NCI-H774 (cell line): ENCODE results near the gene BCAS3.
"Not testable (repeated sequence)": the region's sequence is repeated elsewhere in the genome, so short reads cannot be mapped to it uniquely, and the experiment has no call there.

Experiments used
- DNase-seq: peaks from one replicate; lab custom pipeline; 2025; lab: John Stamatoyannopoulos, UW

Gene BCAS3

DNA sequence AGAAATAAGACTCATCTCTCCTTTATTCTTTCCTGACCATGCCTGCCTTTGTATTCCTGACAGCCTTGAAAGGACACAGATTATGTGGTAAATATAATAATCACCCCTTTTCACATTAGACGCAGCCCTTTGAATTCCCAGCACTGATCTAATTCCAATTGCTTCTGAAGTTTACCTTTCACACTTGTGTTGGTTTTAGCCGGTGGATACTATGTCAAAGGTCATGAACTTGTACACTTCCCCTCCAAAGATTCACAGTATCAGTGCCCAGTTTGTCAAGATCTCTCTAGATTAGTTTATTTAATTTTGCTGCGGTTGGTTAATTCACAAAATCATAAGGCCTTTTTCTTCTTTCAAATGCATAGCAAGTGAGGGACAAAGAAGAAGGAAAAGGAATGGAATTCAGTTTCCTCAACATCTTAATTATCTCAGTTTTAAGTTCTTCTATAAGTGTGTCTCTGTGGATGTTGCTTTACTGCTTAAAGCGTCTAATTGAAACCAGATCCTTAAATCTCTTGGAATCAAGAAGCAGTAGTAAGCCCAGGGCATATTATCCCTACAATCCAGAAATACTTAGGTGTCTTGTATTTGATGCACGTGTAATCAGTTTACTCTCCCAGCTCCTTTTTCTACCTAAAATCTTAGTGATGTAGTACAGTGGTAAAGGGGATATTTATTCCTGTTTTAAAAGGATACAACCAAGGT lies 547.7 kb downstream of the BCAS3 start:
- no peak for DNase-seq

DNA sequence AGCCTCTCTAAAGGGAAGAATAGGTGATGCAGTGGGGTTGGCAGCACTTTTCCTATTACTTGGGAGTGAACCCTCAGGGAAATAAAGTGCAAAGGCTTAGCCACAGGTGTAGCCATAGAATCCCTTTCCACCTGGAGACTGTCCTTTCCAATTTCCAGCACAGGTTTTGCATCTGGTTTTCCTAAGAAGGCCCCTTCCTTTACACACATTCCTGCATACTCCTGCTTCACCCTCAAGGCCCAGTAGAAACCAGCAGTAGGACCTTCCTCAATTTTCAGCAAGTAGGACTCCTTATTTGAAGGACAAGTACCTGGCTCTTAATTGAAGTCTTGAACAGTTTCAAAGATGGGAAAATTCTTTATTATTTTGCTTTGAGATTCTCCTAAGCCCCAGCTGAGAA lies 550.2 kb downstream of the BCAS3 start:
- DNase-seq, result no peak

DNA sequence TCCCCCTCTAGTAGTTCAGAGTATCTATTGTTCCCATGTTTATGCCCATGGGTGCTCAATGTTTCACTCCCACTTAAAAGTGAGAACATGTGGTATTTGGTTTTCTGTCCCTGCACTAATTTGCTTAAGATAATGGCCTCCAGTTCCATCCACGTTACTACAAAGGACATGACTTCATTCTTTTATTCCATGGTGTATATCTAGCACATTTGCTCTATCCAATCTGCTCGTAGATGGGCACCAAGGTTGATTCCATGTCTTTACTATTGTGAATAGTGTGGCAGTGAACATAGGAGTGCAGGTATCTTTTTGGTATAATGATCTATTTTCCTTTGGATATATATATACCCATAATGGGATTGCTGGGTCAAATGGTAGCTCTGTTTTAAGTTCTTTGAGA lies 552.8 kb downstream of the BCAS3 start:
- DNase-seq, result no peak

DNA sequence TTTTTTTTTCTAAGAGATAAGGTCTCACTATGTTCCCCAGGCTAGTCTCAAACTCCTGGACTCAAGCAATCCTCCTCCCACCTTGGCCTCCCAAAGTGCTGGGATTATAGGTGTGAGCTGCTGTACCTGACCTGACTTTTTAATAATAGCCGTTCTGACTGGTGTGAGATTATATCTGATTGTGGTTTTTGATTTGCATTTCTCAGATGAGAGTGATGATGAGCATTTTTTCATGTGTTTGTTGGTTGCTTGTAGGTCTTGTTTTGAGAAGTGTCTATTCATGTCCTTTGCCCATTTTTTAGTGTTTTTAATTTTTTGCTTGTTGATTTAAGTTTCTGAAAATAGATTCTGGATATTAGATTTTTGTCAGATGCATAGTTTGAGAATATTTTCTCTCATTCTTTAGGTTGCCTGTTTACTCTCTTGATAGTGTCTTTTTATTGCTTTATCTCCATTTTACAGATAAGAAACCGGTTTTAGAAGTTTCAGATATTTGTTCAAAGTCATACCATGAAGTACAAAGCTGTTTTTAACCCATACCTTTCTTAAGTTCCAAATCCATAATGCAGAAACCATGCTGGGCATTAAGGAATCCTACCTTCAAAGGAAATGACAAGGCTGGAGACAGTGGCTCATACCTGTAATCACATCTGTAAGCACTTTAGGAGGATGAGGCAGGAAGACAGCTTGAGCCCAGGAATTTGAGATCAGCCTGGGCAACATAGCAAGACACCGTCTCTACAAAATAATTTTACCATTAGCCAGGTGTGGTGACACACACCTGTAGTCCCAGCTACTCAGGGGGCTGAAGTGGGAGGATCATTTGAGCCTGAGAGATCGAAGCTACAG lies 553.5 kb downstream of the BCAS3 start:
- DNase-seq, result no peak

DNA sequence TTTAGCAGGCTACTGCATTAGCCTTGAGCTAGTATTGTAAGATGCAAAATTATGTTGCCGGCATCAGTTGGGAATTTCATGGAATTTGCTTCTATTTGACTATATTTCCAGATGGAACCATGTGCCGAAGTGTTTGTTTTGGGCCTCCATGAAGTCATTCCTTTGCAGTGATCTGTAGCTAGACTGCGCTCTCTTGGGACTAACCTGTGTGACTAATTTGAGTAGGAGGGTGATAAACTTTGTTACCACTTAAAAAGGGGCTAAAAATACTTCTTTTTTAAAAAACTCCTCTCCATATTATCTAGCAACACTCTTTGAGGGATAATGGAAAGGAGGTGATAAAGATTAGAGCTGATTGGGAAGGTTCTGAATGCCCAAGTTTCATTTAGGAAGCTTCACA lies 555.2 kb downstream of the BCAS3 start:
- DNase-seq, result no peak

DNA sequence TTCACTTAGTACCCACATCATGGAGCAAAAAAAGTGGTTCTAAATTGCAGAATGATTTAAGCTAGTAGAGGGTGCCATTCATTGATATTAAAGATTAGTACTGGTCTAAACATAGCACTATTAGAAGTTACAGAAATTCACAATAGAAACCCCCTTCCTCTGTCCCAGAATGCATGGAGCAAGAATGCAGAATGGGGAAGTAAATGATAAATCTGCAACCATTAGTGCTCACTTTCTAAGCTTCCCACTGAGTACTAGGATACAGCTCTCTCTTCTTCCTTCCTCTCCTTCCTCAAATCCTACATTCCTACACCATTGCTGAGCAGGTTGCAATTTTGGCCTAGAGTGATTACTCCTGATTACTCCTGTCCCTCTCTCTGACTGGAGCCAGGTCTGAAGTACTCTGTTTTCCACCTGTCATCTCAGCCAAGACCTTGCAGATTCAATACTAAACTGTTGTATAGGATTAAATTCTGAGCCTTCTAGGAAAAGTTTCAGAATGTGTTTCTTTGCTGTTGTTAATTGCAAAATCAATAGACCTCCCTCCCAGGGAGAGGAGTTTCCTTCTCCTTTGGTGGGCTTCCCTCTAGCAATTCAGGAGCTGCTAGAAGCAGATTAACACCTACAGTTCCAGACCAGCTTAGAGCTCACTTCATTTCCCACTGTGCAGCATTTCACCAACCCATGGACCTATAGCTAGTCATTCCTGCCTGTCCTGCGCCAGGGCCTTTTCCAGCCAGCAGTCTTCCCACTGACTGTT lies 556.5 kb downstream of the BCAS3 start:
- no peak for DNase-seq

DNA sequence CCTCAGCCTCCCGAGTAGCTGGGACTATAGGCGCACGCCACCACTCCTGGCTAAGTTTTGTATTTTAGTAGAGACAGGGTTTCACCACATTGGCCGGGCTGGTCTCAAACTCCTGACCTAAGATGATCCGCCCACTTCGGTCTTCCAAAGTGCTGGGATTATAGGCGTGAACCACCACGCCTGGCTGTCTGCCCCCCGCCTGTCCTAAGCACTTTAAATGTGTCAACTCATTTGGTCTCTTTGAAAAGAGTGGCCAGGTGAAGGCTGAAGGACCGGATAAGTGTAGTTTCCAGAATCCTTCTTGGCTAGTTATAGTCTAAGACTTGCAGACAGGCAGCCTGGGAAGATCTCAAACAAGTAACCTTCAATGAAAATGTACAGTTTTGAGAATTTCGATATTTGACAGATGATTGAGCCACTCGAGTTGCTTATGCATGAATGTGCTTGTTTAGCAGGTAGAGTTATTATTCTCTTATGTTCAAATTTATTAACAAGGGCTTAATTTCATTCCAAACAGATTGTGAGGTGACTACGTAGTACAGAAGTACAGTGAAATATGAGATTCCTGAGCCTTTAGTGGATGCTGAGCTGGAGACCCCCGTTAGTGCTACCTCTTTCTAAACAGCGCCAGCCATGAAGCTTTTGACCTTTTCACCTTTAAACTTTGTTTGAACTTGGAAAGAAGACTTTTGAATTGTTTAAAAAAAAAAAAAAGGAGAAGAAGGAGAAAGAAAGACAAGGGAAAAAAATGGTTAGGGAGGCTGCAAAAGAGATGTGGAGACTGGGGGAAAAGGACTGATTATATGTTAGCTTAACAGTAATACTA lies 557.6 kb downstream of the BCAS3 start:
- no peak for DNase-seq

DNA sequence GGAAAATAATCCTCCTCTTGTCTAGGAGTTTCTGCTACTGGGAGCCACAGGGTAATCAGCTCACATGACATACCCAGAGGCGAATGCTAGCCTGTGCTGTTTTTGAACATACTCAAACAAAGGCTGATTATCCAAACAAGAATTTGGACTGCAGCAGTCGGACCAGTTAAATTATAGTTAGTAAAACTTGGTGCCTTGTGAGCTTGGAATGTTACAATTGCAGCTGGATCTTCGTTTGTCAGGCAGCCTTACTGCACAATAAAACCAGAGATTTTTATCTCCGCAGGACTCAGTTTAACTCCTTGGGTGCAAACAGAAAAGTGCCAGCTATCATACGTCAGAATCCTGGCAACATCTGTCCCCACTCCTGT lies 558.2 kb downstream of the BCAS3 start:
- DNase-seq, result no peak

DNA sequence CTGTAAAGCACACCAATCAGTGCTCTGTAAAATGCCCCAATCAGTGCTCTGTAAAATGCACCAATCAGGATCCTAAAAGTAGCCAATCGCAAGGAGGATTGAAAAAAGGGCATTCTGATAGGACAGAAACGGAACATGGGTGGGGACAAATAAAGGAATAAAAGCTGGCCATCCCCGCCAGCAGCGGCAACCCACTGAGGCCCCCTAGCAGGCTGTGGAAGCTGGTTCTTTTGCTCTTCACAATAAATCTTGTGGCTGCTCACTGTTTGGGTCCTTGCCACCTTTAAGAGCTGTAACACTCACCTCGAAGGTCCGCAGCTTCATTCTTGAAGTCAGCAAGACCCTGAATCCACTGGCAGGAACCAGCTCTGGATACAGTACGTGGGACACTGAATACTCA lies 559.6 kb downstream of the BCAS3 start:
- no peak for DNase-seq

DNA sequence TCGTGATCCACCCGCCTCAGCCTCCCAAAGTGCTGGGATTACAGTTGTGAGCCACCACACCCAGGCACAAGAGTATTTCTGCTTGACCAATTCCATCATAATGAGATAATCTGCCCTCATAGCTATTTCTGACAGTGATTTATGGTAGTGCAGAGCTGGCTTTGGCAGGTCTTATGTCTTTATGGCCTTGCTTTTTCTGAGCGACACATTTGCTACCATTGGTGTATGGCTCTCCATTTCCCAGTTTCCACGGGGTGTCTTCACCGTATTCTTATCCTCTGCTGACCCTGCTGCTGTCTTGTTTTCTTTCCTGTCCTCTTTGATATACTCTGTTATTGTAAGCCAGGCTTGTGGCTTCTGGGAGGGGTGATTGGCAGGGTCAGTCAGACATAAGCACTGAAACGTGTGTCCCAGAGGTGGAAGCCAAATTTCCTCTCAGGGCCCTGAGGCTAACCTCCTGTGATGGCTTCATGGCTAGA lies 560.8 kb downstream of the BCAS3 start:
- no peak for DNase-seq

DNA sequence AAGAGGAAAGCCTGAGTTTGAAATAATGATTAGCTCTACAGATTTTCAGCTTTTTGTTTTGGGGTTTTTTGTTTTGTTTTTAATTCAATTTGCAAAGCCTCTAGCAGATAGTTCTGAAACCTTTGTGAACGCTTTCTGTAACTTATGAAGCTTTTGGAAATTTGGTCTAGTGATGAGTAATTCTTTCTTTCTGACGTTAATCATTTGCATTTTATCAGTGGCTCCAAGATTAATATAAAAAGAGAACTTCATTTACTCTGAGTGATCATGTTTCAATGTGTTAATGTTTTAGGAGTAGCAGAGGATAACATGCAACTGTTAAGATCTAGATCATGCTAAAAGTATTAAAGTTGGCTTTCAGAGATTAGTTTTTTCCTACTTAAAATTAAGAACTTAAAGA lies 561.7 kb downstream of the BCAS3 start:
- DNase-seq, result no peak

DNA sequence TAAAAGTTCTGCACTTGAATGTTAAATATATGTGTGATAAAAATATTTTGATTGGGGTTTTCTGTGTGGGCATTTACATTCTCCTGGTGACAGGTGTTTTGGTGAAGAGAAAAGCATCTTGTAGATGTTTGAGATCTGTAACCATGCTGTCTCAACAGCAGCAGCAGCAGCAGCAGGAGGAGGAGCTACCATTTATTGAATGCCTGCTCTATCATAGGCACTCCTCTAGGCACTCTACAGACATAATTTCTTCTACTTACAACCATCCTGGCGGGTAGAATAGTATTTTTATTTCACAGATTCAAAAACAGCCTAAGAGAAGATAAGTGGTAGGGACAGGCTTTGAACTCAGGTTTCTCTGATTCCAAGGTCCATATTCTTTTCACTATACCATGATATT lies 562.3 kb downstream of the BCAS3 start:
- no peak for DNase-seq

DNA sequence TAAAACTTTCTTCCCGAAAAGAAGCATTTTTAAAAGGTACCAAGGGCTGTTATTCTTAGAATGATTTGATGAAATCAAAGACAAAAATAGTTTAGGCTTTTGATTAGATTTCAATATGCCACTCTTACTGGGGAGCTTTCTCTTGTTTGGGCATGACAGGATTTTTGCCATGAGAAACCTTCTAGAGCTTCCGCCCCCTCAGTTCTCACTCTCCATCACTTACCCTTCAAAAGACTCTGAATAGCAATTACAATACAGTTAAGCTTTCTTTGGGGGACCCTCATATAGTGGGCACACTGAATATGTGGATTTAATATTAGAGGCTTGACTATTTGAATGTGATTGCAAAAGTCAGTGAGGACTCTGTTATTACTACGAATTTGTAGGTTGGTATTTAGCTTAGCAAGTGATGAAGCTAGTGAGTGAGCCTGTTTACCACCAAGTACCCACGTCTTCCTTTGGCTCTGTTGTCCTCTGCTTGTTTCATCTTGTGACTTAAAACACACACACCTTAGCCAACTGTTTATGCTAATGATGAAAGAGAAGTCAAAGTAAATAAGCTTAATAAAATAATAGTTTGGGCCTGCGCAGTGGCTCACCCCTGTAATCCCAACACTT lies 563.3 kb downstream of the BCAS3 start:
- no peak for DNase-seq

DNA sequence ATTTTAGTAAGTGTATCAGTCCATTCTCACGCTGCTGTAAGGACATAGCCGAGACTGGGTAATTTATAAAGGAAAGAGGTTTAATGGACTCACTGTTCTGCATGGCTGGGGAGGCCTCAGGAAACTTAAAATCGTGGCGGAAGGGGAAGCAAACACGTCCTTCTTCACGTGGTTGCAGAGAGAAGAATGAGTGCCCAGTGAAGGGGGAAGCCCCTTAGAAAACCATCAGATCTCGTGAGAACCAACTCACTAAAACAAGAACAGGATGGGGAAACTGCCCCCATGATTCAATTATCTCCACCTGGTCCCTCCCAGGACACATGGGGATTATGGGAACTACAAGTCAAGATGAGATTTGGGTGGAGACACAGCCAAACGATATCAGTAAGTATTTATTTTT lies 567.3 kb downstream of the BCAS3 start:
- DNase-seq, result not testable (repeated sequence)

DNA sequence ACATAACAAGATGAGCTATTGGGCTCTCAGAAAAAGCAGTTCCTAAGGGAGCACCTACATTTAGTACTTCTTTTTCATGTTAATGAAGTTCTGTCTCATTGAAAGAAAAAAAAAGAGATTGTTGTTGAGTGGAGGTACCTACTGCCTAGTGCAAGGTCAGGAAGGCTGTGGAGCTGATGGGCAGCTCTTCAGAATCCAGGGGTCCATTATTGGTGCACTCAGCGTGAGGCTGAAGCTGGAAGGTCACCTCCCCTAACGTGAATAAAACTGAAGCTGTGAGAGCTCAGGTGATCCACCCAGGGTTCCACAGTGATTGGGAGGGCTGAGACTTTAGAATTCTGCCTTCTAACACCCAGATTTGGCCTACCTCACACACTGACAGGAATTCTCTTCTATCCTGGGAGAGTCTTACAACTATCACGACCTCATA lies 568.1 kb downstream of the BCAS3 start:
- no peak for DNase-seq

DNA sequence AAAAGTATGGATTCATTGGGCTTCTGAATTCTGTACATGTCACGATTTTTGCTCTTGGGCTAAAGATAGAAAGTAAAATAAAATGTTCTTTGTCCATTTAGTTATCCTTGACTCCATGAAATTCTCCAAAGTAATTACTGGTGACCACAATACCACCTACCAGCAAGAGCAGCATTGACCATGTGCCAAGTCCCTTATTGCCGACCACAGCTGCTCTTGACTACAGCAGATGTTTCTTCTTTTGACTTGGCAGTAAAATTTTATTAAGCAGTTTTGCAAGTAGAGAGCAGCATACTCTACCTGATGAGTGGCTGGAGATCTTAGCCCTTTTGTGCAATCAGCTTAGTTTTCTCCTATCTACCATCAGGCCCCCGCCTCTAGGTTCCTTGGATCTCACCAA lies 569.8 kb downstream of the BCAS3 start:
- no peak for DNase-seq

DNA sequence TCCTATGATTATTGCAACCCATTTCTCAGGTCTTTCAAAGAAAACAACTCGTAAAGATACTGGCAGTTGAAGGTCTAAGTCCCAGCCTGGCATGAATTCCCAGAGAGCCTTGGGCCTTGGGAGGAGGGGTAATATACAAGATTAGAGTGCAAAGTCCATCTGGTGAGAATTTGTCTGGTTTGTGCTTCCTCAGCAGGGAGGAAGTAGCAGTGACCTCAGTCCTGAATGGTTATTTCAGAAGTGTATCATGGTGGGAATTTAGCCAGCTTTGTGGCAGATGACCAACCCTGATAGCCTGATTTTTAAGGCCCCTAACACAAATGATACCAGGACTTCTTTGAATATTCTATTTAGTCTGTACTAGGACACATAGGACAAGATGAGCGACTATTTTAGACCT lies 570.7 kb downstream of the BCAS3 start:
- no peak for DNase-seq

DNA sequence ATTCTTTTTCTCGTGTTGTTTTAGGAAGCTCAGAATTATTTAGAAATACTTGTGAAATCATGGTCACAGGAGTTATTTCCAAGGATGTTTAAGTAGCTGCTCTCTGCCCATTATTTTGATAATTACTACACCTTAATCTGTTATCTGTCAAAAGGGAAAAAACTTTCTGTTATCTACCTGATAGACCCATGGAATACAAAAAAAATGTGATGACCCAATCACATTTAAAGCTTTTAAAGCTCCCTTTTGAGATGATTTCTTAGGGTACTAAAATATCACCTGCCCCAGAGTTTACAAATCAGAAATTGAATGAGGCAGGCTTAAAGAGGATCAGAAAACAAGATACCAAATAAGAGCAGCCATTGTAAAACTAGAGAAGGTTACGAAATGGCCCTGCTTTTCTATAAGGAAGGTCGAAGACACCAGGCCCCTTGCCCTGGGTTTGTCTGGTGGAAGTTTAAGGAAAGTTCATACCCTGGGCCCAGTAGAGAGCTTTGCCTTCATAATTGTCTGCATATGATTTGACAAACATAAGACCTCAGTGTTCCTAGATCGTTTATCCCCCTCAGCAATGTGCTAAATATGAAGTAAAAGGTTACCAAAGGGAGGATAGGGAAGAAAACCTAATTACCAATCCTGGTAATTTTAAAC lies 572.1 kb downstream of the BCAS3 start:
- no peak for DNase-seq

DNA sequence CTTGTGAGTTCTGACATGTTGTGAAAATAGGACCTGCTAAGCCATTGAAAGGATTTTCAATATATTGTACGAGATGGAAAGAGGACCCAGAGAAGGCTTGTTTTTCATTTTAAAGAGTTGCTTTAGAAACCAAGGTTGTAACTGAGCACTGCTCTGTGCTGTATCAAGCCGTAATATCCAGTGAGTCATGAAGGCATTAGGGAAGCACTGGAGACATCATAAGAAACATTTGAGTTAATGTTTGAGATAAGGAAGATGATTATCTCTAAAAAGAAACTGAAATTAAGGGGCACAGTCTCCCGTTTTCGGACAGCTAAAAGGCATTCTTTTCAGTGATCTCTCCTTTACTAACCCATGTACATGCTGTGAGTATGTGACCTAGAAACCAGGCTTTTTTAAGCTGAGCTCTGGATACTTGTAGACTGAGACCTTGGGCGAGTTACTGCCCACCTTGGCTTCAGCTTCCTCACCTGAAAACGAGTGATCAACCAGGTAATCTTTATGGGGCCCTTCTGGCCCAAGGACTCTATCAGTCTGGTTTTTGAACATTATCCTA lies 572.8 kb downstream of the BCAS3 start:
- no peak for DNase-seq
